Cardiac muscle cell (in vitro differentiated cells and primary cell): ENCODE results near the gene SLC25A51. TPM values are rescaled to one million over a fixed set of nuclear protein-coding genes. Genes with fewer than 3 reads are reported as not detected.
A peak's percentile ranks its signal among the peaks of the same experiment; 100 is the strongest.

Experiments used
- DNase-seq, 2 donors: peaks; one replicate each; pipeline versions ENCODE4 v3.0.0 to v3.0.0-alpha.2; 2010 to 2017; ENCODE audit warnings: low read depth in 1 of 2, low spot score in 1 of 2
- H3K27ac ChIP-seq: fragments of 200-600 bp; sonication (generic); 2 replicates; pipeline ENCODE4 v1.5.1; 2016
- H3K27me3 ChIP-seq: fragments of 200-600 bp; sonication (generic); 2 replicates; pipeline ENCODE4 v1.6.0; 2016; ENCODE audit warnings: control low read depth
- H3K36me3 ChIP-seq: fragments of 200-600 bp; sonication (generic); 2 replicates; pipeline ENCODE4 v1.5.1; 2016; ENCODE audit warnings: control low read depth
- H3K4me1 ChIP-seq: fragments of 200-600 bp; sonication (generic); 2 replicates; pipeline ENCODE4 v1.8.1; 2017; ENCODE audit warnings: low read depth, mild to moderate bottlenecking, mixed run types
- H3K4me3 ChIP-seq: fragments of 200-600 bp; sonication (generic); 2 replicates; pipeline ENCODE4 v1.5.1; 2016; ENCODE audit warnings: mild to moderate bottlenecking
- H3K9me3 ChIP-seq: fragments of 200-600 bp; sonication (generic); 2 replicates; pipeline ENCODE4 v1.5.1; 2017; ENCODE audit warnings: low read depth, mild to moderate bottlenecking, control low read depth
- polyA plus RNA-seq: library from polyadenylated mRNA; unstranded; fragments of >200 nt; fragmentation: Nextera tagmentation; extraction: Ambion mirVana; gene quantifications from 2 replicates; pipeline ENCODE4 v1.2.1, GENCODE V29; 2016
- total RNA-seq: library from RNA; depleted of rRNA; stranded (reverse); fragments of >200 nt; gene quantifications from 2 replicates; pipeline ENCODE4 v1.2.3, GENCODE V29; 2016
- TF ChIP-seq, protein P1 (sequence below): IDR thresholded peaks from 2 replicates; pipeline ENCODE4 v1.5.1; 2012; ENCODE audit warnings: low read depth, mild to moderate bottlenecking, low read length

Gene SLC25A51
- total and polyA plus RNA-seq, 2 experiments from 2014 or later: 14.1 to 21.1 TPM

DNA sequence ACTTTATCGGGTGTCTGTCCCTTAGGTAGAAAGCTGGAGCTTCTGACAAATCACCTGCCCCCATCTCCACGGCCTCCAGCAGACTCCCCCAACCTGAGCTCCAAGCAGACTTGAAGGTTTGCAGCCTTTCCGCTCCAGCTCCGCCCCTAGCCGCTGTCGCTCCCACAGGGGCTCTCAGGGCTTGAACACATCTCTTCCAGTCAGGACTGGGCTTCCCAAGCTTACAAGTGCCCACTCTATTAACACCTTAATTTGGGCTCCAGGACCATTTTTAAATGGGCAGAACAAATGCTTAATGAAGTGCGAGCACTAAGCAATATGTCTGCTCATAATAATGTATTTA lies 17.2 kb upstream of the SLC25A51 start:
- DNase-seq: no peak
- Histone ChIP-seq H3K27me3 (no peaks in the 10 kb centered on the region), H3K9me3 (no peaks in the 10 kb centered on the region), H3K27ac (no peak overlapping the region), H3K4me3 (no peak overlapping the region), H3K4me1 (peaks cover 17% of the 10 kb centered on the region), H3K36me3 (peaks cover 2% of the 10 kb centered on the region)
- TF ChIP-seq, protein P1, sequence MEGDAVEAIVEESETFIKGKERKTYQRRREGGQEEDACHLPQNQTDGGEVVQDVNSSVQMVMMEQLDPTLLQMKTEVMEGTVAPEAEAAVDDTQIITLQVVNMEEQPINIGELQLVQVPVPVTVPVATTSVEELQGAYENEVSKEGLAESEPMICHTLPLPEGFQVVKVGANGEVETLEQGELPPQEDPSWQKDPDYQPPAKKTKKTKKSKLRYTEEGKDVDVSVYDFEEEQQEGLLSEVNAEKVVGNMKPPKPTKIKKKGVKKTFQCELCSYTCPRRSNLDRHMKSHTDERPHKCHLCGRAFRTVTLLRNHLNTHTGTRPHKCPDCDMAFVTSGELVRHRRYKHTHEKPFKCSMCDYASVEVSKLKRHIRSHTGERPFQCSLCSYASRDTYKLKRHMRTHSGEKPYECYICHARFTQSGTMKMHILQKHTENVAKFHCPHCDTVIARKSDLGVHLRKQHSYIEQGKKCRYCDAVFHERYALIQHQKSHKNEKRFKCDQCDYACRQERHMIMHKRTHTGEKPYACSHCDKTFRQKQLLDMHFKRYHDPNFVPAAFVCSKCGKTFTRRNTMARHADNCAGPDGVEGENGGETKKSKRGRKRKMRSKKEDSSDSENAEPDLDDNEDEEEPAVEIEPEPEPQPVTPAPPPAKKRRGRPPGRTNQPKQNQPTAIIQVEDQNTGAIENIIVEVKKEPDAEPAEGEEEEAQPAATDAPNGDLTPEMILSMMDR: no peak

DNA sequence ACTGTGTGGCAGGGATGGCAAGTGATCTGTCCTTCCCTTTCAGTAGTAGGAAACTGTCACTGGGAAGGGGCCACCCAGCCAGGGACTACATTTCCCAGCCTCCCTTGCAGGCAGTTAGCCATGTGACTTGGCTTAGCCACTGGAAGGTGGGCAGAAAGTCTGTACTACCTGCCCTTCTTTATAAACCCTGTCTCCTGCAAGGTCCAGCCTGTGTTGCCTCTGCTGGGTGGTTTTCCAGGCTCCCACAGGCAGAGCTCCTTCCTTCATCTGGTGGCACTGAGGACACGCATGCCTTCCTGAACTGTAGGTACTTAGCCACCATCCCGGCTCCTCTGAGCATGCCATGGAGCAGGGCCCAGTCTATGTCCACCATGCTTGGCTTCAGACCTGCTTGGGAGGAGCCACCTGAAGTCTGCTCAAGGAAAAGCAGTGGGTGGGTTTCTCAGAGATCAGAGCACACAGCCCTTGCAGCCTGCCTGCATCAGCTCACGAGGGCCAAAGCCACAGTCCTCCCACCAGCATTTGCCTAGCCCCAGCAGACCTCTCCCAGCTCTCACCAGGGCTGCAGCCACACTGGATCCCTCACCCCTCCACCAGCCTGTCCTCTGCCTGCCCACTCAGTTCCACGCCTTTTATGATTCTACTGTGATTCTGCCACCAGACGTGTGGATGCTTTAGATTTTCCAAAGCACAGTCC lies 16.7 kb upstream of the SLC25A51 start:
- no peak overlapping the region for H3K27ac ChIP-seq
- no peaks in the 10 kb centered on the region for H3K9me3 ChIP-seq
- H3K4me3 ChIP-seq: no peak overlapping the region
- peaks cover 2% of the 10 kb centered on the region for H3K36me3 ChIP-seq
- H3K4me1 ChIP-seq: peaks cover 17% of the 10 kb centered on the region
- no peaks in the 10 kb centered on the region for H3K27me3 ChIP-seq
- TF ChIP-seq, protein P1: no peak
- peak in 1 of 2 donors; percentile 32 for DNase-seq

DNA sequence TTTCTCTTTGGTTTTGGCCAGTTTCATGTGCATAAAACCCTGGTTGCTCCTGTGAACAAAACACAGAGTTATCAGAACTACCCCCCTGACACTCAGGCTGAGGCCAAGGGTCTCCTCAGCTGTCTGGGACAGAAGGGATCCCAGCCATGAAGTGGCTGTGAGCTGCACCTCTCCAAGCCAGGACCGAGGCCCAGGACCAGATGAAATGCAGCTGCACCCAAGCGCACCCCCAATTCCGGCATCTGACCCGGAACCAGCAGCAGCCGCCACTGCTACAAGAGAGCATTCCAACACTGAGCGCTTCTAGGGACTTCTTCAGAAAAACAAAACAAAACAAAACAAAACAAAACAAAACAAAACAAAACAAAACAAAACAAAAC lies 16.0 kb upstream of the SLC25A51 start:
- Histone ChIP-seq H3K4me1 (peaks cover 17% of the 10 kb centered on the region), H3K27me3 (no peaks in the 10 kb centered on the region), H3K9me3 (no peaks in the 10 kb centered on the region), H3K27ac (no peak overlapping the region), H3K4me3 (no peak overlapping the region), H3K36me3 (peaks cover 2% of the 10 kb centered on the region)
- no peak for DNase-seq
- TF ChIP-seq, protein P1: no peak

- Histone ChIP-seq H3K27me3 (no peaks in the 10 kb centered on the region), H3K4me1 (peaks cover 17% of the 10 kb centered on the region), H3K4me3 (no peak overlapping the region), H3K36me3 (peaks cover 2% of the 10 kb centered on the region), H3K27ac (no peak overlapping the region), H3K9me3 (no peaks in the 10 kb centered on the region)
- no peak for DNase-seq
- TF ChIP-seq, protein P1: no peak
Observed at GRCh38 chr9:37919246-37919955, 15.5 kb upstream of the SLC25A51 start.

DNA sequence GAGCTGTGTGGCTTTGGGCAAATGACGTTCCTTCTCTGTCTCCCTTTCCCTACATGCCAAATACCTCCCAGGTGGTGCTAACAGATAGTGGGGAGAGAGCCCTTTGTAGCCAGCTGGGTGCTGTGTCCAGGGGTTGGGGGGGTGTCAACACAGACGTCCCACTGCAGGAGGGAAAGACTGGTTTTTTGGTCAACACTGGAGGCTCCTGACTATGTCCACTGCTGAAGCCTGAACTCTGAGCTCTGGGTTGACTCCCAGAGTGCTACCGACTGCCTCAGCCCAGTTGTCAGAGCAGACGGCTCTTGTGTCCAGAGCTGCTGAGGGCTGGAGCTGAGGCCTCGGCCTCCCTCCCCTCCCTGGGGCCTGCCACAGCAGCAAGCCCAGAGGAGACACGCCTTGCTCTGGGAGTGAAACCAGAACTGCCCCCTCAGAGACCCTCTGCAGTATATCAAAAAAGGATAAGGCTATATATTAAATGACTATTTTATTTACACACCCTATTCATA lies 14.8 kb upstream of the SLC25A51 start:
- Histone ChIP-seq H3K36me3 (peaks cover 2% of the 10 kb centered on the region), H3K27me3 (no peaks in the 10 kb centered on the region), H3K9me3 (no peaks in the 10 kb centered on the region), H3K4me3 (no peak overlapping the region), H3K27ac (no peak overlapping the region), H3K4me1 (peaks cover 17% of the 10 kb centered on the region)
- TF ChIP-seq, protein P1: no peak
- no peak for DNase-seq
